Measurements from ENCODE around the gene ATF7IP2. TPM values are rescaled to one million over a fixed set of nuclear protein-coding genes. Genes with fewer than 3 reads are reported as not detected.

Gene ATF7IP2
- total RNA-seq, 2 donors from 2014 or later = 23.0 to 33.2 TPM

DNA sequence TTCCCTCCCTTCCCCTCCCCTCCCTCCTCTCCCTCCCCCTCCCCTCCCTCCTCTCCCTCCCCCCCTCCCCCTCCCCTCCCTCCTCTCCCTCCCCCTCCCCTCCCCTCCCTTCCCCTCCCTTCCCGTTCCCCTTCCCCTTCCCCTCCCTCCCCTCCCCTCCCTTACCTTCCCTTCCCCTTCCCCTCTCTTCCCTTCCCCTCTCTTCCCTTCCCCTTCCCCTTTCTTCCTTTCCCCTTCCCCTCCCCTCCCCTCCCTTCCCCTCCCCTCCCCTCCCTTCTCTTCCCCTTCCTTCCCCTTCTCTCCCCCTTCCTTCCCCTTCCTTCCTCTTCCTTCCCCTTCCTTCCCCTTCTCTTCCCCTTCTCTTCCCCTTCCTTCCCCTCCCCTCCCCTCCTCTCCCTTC lies 133.4 kb downstream of the ATF7IP2 start:
- DNase-seq (ENCODE audit: low spot score) = no peak
- no peak for ATAC-seq
- H3K4me1 Mint-ChIP-seq (ENCODE audit: low read depth in 2 of 2) = peaks cover 0 to 5% of the 10 kb centered on the region in 2 donors
- no peaks in the 10 kb centered on the region for H3K9me3 Mint-ChIP-seq
- H3K27ac Mint-ChIP-seq = no peak overlapping the region
- H3K4me3 Mint-ChIP-seq = no peak overlapping the region
- H3K36me3 Mint-ChIP-seq = no peaks in the 10 kb centered on the region
- H3K27me3 Mint-ChIP-seq = no peaks in the 10 kb centered on the region

GRCh38 chr16:10519929-10520868 lies 134.3 kb downstream of the ATF7IP2 start:
- peaks cover 0 to 2% of the 10 kb centered on the region in 2 donors for H3K4me1 Mint-ChIP-seq (ENCODE audit: low read depth in 2 of 2)
- ATAC-seq = no peak
- no peak overlapping the region for H3K27ac Mint-ChIP-seq
- DNase-seq (ENCODE audit: low spot score) = no peak
- no peaks in the 10 kb centered on the region for H3K27me3 Mint-ChIP-seq
- H3K4me3 Mint-ChIP-seq = no peak overlapping the region
- H3K9me3 Mint-ChIP-seq = no peaks in the 10 kb centered on the region
- H3K36me3 Mint-ChIP-seq = no peaks in the 10 kb centered on the region

DNA sequence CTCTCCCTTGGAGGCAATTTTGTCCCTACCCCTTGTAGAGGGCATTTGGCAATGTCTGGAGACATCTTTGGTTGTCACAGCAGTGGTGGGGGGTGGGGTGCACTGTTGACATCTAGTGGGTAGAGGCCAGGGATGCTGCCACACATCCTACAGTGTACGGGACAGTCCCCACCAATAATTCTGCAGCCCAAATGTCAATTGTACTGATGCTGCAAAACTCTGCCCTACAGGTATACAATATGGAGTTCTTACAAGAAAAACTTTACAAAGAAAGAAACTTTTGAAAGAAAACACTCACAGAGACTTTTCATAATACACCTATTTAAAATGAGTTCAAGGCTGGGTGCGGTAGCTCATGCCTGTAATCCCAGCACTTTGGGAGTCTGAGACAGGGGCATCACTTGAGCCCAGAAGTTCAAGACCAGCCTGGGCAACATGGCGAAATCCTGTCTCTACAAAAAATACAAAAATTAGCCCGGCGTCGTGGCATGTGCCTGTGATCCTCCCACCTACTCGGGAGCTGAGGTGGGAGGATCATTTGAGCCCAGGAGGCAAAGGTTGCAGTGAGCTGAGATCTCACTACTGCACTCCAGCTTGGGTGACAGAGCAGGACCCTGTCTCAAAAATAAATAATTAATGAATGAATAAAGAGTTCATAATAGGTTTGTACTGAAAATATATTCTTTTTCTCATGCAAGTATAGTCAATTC lies 135.2 kb downstream of the ATF7IP2 start:
- H3K27me3 Mint-ChIP-seq = no peaks in the 10 kb centered on the region
- ATAC-seq (no peak), DNase-seq (ENCODE audit: low spot score) (no peak)
- no peak overlapping the region for H3K4me3 Mint-ChIP-seq
- H3K9me3 Mint-ChIP-seq = no peaks in the 10 kb centered on the region
- H3K36me3 Mint-ChIP-seq = no peaks in the 10 kb centered on the region
- H3K27ac Mint-ChIP-seq = no peak overlapping the region
- H3K4me1 Mint-ChIP-seq (ENCODE audit: low read depth in 2 of 2) = peaks cover 0 to 2% of the 10 kb centered on the region in 2 donors

GRCh38 chr16:10521681-10522274 lies 135.9 kb downstream of the ATF7IP2 start:
- no peaks in the 10 kb centered on the region for H3K9me3 Mint-ChIP-seq
- no peak overlapping the region for H3K4me3 Mint-ChIP-seq
- H3K27me3 Mint-ChIP-seq = no peaks in the 10 kb centered on the region
- peak in 1 of 2 donors; percentile 70 for ATAC-seq
- DNase-seq (ENCODE audit: low spot score) = peak; percentile 63
- peaks cover 0 to 2% of the 10 kb centered on the region in 2 donors for H3K4me1 Mint-ChIP-seq (ENCODE audit: low read depth in 2 of 2)
- H3K36me3 Mint-ChIP-seq = no peaks in the 10 kb centered on the region
- no peak overlapping the region for H3K27ac Mint-ChIP-seq

DNA sequence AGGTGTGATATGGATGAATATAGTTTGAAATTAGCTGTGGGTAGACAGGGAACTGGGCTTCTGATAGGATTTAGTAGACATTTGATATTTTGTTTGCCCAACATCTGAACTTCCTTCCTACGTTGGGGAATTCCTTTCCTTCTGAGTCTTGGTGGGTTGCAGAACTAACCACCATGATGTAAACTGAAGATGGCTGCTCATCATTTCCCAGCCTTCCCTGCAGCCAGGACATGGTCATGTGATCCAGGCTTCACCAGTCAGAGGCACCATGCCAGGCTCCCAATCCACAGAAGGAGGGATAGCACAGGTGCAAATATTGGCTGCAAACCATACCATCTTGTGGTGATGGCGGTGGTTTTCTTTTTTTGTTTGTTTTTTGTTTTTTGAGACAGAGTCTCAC lies 137.1 kb downstream of the ATF7IP2 start:
- Mint-ChIP-seq H3K27me3 (no peaks in the 10 kb centered on the region), H3K4me1 (ENCODE audit: low read depth in 2 of 2) (peaks cover 0 to 2% of the 10 kb centered on the region in 2 donors), H3K4me3 (no peak overlapping the region), H3K27ac (no peak overlapping the region), H3K36me3 (no peaks in the 10 kb centered on the region), H3K9me3 (no peaks in the 10 kb centered on the region)
- DNase-seq (ENCODE audit: low spot score) (no peak), ATAC-seq (no peak)

DNA sequence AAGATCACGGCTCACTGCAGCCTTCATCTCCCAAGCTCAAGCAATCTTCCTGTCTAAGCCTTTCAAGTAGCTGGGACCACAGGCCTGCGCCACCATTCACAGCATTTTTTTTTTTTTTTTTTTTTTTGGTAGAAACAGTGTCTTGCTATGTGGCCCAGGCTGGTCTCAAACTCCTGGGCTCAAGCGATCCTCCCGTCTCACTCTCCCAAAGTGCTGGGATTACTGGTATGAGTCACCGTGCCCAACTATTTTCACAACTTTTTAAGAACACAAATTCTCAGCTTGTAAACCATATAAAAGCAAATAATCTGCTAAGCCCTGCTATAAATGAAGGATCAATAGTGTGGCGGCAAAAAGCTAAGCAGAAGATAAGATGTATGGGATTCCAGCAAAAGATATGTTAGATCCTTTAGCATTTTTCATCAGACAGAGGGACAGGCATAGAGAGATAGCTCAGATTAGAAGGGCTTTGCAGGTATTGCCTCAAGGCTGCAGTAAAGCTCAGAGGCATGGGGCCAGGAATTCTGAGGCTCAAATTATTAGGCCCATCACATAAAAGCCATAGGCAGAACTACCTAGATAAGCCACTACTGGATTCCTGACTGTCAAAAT lies 139.5 kb downstream of the ATF7IP2 start:
- H3K27me3 Mint-ChIP-seq = no peaks in the 10 kb centered on the region
- H3K4me1 Mint-ChIP-seq (ENCODE audit: low read depth in 2 of 2) = peaks cover 0 to 2% of the 10 kb centered on the region in 2 donors

DNA sequence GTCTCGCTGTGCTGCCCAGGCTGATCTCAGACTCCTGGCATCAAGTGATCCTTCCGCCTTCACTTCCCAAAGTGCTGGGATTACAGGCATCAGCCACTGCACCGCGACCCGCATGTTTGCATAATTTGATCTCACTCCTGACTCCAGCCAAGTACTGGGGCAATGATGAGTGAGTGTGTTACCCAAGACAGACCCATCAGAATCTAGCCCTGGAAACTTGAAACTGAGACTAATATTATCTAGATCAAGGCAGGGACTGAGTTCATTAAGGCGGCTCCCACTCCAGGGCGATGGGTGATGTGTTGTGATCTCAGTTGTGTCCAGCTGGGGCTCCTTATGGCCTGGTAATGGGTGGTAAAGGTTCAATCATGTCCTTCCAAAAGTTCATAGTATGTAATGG lies 141.1 kb downstream of the ATF7IP2 start:
- no peak for DNase-seq (ENCODE audit: low spot score)
- H3K36me3 Mint-ChIP-seq = no peaks in the 10 kb centered on the region
- H3K4me1 Mint-ChIP-seq (ENCODE audit: low read depth in 2 of 2) = no peaks in the 10 kb centered on the region
- H3K4me3 Mint-ChIP-seq = no peak overlapping the region
- ATAC-seq = no peak
- H3K27me3 Mint-ChIP-seq = no peaks in the 10 kb centered on the region
- H3K9me3 Mint-ChIP-seq = no peaks in the 10 kb centered on the region
- H3K27ac Mint-ChIP-seq = no peak overlapping the region

More for the DNA sequence above, 139.5 kb downstream of the ATF7IP2 start:
- Mint-ChIP-seq H3K4me3 (no peak overlapping the region), H3K36me3 (no peaks in the 10 kb centered on the region), H3K9me3 (no peaks in the 10 kb centered on the region), H3K27ac (no peak overlapping the region)
- no peak for ATAC-seq
- DNase-seq (ENCODE audit: low spot score) = no peak

GRCh38 chr16:10528635-10529034 lies 142.8 kb downstream of the ATF7IP2 start:
- H3K4me1 Mint-ChIP-seq (ENCODE audit: low read depth in 2 of 2) = no peaks in the 10 kb centered on the region
- no peaks in the 10 kb centered on the region for H3K36me3 Mint-ChIP-seq
- ATAC-seq = no peak
- H3K27me3 Mint-ChIP-seq = no peaks in the 10 kb centered on the region
- no peak overlapping the region for H3K4me3 Mint-ChIP-seq
- DNase-seq (ENCODE audit: low spot score) = no peak
- no peaks in the 10 kb centered on the region for H3K9me3 Mint-ChIP-seq
- no peak overlapping the region for H3K27ac Mint-ChIP-seq

DNA sequence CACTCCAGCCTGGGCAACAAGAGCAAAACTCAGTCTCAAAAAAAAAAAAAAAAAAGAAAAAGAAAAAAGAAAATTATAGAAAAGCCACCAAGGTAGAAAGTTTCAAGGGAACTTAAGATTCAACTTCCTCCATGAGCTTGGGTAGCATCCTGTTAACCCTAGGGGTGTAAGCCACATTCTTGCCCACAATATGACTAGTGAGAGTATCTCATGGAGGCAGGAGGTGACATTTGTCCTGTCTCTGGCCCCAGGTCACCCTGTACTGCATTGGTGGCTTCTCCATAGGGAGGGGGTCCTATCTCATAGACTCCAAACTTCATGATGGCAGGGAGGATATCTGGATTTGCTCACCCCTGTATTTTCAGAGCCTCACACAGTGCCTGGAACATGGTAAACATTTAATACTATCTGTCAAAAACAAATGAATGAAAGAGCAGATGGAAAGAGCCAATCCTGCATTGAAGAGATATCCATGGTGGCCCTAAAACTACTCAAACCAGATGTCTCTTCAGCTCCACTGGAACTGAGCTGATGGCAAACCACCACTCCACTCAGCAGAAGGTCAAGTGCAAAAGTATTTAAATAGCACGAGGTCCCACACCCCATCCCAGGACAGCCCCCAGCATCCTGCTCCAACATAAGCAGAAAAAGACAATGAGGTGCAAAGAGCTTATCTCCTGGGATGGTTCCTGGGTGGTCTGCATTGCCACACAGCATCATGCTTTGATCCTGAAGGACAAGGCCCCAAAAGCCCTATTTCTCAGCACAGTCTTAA lies 144.2 kb downstream of the ATF7IP2 start:
- Mint-ChIP-seq H3K36me3 (no peaks in the 10 kb centered on the region), H3K4me1 (ENCODE audit: low read depth in 2 of 2) (no peaks in the 10 kb centered on the region), H3K4me3 (no peak overlapping the region), H3K27ac (no peak overlapping the region), H3K27me3 (no peaks in the 10 kb centered on the region), H3K9me3 (no peaks in the 10 kb centered on the region)
- no peak for DNase-seq (ENCODE audit: low spot score)
- peak; percentile 54 to 56 for ATAC-seq

- Mint-ChIP-seq H3K9me3 (no peaks in the 10 kb centered on the region), H3K4me3 (no peak overlapping the region), H3K27ac (no peak overlapping the region), H3K27me3 (no peaks in the 10 kb centered on the region), H3K36me3 (no peaks in the 10 kb centered on the region), H3K4me1 (ENCODE audit: low read depth in 2 of 2) (no peaks in the 10 kb centered on the region)
- DNase-seq (ENCODE audit: low spot score) (no peak), ATAC-seq (no peak)
Measured at GRCh38 chr16:10530685-10531084, 144.8 kb downstream of the ATF7IP2 start.

GRCh38 chr16:10531582-10531981 lies 145.7 kb downstream of the ATF7IP2 start:
- peaks cover 0 to 4% of the 10 kb centered on the region in 2 donors for H3K4me1 Mint-ChIP-seq (ENCODE audit: low read depth in 2 of 2)
- H3K4me3 Mint-ChIP-seq = no peak overlapping the region
- H3K36me3 Mint-ChIP-seq = no peaks in the 10 kb centered on the region

More at GRCh38 chr16:10531582-10531981, 145.7 kb downstream of the ATF7IP2 start:
- Mint-ChIP-seq H3K27ac (no peak overlapping the region), H3K9me3 (no peaks in the 10 kb centered on the region), H3K27me3 (no peaks in the 10 kb centered on the region)
- ATAC-seq = no peak
- DNase-seq (ENCODE audit: low spot score) = no peak
